SW480 (cell line): ENCODE data around the gene TCEAL7.
A peak's percentile ranks its signal among the peaks of the same experiment; 100 is the strongest.

ENCODE experiments used
- DNase-seq: peaks from one replicate; pipeline ENCODE4 v3.0.0-alpha.2; 2016; ENCODE audit warnings: low spot score

Gene TCEAL7

DNA sequence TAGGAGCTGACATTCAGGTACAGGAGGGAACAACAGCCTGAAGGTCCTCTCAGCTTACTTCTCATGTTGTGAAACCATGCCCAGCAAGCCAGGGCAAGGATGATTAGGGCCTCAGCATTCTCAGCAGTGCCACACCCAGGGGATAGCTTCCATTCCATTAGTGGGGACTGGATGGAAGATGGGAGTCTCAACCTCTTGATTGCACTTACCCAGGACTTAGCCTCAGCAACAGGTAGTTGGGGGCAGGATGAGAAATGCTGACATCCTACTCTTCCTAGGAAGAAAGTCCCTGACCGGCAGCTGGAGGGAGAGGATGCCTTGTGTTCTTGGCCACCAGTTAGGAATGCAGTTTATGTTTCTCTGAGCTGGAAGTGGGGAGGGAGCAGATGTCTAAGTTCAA, 37.5 kb downstream of the TCEAL7 start:
- no peak for DNase-seq

DNA sequence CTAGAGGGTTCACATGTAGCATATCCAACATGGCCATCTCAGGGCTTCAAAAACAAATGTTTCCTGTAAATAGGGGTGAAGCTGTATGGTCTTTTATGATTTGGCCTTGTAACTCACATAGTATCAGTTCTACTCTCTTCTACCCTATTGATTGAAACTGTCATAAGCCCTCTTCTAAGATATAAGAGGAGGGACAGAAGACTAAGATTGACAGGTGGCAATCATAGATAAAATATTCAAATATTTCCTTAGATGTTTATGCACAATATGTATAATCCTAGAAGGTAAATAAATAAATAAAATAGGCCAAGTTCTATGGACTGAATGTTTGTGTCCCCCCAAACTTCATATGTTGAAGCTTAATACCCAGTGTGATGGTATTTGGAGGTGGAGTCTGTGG, 39.4 kb downstream of the TCEAL7 start:
- no peak for DNase-seq

GRCh38 chrX:103372886-103373285, 42.8 kb downstream of the TCEAL7 start:
- no peak for DNase-seq

DNA sequence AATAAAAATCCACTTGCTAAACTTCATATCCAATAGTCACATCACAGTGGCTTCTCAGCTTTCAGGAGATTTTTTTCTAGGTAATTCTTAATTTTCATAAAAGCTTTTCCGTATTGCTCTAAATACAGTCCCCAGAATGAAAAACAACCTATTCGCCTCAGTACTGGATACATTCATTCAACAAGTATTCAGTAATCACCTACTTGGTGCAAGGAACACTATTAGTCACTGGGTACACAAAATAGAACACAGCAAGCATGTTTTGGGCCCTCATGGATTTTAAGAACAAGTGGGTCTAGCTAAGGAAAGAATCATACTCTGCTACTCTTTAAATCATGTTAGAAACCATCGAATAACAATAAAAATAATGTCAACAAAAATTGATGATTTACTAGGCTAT, 43.5 kb downstream of the TCEAL7 start:
- DNase-seq: no peak

DNA sequence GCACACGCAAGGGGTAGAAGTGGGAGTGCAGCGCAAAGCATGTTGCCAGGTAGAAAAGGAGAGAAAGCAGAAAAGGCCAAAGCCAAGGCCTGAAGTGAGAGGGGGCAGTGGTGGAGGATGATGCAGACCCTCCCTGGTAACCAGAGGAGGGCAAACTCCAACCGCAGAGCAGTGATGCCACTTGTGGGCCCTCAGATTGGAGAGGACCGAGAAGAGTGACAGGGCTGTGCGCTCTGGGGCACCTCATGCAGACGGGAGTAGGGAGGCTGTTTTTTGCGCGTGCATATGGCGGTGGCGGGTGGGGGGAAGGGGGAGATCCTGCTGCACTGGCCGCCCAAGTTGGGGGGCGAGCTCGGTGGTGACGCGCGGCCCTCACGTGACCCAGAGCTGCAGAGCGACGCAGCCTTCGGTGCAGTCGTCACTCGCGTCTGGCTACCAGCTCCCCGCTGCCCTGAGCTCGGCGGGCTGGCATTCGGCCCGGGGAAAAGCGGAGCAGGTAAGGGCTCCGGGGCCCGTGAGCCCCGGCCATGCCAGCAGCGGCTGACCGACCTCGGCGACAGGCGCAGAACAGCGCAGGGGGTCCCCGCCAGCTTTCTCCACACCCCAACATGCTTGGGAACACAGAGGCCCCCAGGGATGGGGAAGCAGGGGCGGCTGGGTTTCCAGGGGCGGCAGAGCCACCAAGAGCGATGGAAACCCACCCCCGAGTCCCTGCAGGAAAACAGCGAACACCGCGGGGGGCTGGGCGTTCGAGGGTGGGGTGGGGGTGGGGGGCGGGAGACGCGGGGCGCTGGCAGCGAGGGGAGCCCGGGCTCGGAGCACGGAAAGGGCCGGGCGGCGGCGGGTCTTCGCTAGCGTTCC, 46.3 kb downstream of the TCEAL7 start, which contains the start of gene BEX3:
Gene BEX3 (plus strand): TSS at position 421 of the 861 bp plus-strand sequence. CDS start 984 bp downstream, outside the sequence.
- DNase-seq: peak; percentile 37

GRCh38 chrX:103376979-103377324, 46.9 kb downstream of the TCEAL7 start:
- peak; percentile 24 for DNase-seq

DNA sequence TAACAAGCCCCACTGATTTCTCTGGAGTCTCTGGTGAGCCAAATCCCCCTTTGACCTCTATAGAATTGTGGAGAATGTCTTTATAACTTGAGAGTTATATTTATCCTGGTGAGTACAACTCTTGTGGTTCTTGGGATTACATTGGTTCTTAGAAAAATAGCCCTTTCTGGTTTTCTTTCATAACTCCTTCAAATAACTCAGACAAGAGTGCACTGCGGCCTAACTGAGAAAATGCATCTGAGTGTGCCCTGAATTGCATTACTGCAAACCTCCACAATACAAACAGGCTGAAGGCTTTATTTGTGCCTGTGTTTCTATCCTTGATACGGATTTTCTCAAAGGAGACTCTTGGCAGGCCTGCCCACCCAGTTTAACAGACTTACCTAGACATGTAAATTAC, 49.0 kb downstream of the TCEAL7 start:
- no peak for DNase-seq
